CD4-positive, alpha-beta memory T cell (primary cell): ENCODE results near the gene HSD17B2. TPM values are rescaled to one million over a fixed set of nuclear protein-coding genes. Genes with fewer than 3 reads are reported as not detected.

Experiments
- CTCF ChIA-PET: fragments of 350-600 bp; sonication (Branson Sonifier 250); formaldehyde crosslinking; loops from one replicate; lab custom pipeline; 2021; ENCODE audit warnings: inconsistent platforms; ENCODE audit not compliant: partially characterized antibody; lab: Charles Lee
- POLR2A ChIA-PET: fragments of 350-600 bp; sonication (Branson Sonifier 250); formaldehyde crosslinking; loops from one replicate; lab custom pipeline; 2021; ENCODE audit not compliant: partially characterized antibody; lab: Charles Lee
- DNase-seq, 5 donors: peaks; one replicate each; pipeline versions ENCODE4 v3.0.0 to v3.0.0-alpha.2; 2020 to 2022; ENCODE audit warnings: mixed read lengths in 1 of 5
- H3K27ac ChIP-seq: one replicate; pipeline ENCODE4 v1.7.0; 2013; ENCODE audit warnings: low read depth, low read length
- H3K27me3 ChIP-seq: 2 replicates; pipeline ENCODE4 v1.7.0; 2013; ENCODE audit warnings: mild to moderate bottlenecking, low read length, moderate library complexity; ENCODE audit not compliant: insufficient read depth
- H3K36me3 ChIP-seq: 2 replicates; pipeline ENCODE4 v1.7.0; 2013; ENCODE audit warnings: mild to moderate bottlenecking, low read length, moderate library complexity; ENCODE audit not compliant: insufficient read depth
- H3K4me1 ChIP-seq: 2 replicates; pipeline ENCODE4 v1.7.0; 2013; ENCODE audit warnings: mild to moderate bottlenecking, low read length, moderate library complexity; ENCODE audit not compliant: insufficient read depth
- H3K4me3 ChIP-seq, 2 donors: one replicate each; pipeline ENCODE4 v1.7.0; 2013; ENCODE audit warnings: low read length in 2 of 2, mild to moderate bottlenecking in 1 of 2
- H3K9me3 ChIP-seq, 2 donors: one replicate each; pipeline ENCODE4 v1.7.0; 2013; ENCODE audit warnings: low read length in 2 of 2, control low read depth in 1 of 2; ENCODE audit not compliant: control insufficient read depth in 1 of 2
- H3K27ac Mint-ChIP-seq, 7 donors: one replicate each; pipeline ENCODE4 v1.8.0; 2020 to 2021; ENCODE audit warnings: mixed read lengths in 7 of 7, mild to moderate bottlenecking in 6 of 7, inconsistent platforms in 3 of 7, moderate library complexity in 3 of 7
- H3K27me3 Mint-ChIP-seq, 2 donors: one replicate each; pipeline ENCODE4 v1.8.0; 2020 to 2021; ENCODE audit warnings: mixed read lengths in 2 of 2
- H3K36me3 Mint-ChIP-seq, 2 donors: one replicate each; pipeline ENCODE4 v1.8.0; 2020 to 2021; ENCODE audit warnings: mixed read lengths in 2 of 2, inconsistent platforms in 1 of 2, mild to moderate bottlenecking in 1 of 2
- H3K4me1 Mint-ChIP-seq, 4 donors: one replicate each; pipeline ENCODE4 v1.8.0; 2020 to 2021; ENCODE audit warnings: mixed read lengths in 4 of 4, mild to moderate bottlenecking in 1 of 4
- H3K4me3 Mint-ChIP-seq, 8 donors: one replicate each; pipeline ENCODE4 v1.8.0; 2020 to 2021; ENCODE audit warnings: mixed read lengths in 8 of 8, mild to moderate bottlenecking in 7 of 8, moderate library complexity in 6 of 8, inconsistent platforms in 3 of 8
- H3K9me3 Mint-ChIP-seq, 8 donors: one replicate each; pipeline ENCODE4 v1.8.0; 2020 to 2021; ENCODE audit warnings: mixed read lengths in 8 of 8, mild to moderate bottlenecking in 5 of 8, inconsistent platforms in 3 of 8, moderate library complexity in 1 of 8
- intact Hi-C: fragments of 100-400 bp; cut with micrococcal nuclease; formaldehyde crosslinking; loops from one replicate; pipeline ENCODE4 v1.15.1; 2023
- polyA plus RNA-seq, 2 donors: library from polyadenylated mRNA; unstranded; fragments of 300-500 nt; fragmentation: Illumina TruSeq; gene quantifications; one replicate each; pipeline ENCODE4 v1.2.3, GENCODE V29; 2021
- total RNA-seq, 2 experiments: library from RNA; stranded (reverse); gene quantifications; one replicate each; pipeline ENCODE4 v1.2.3, GENCODE V29; 2021

The HSD17B2 gene
- total and polyA plus RNA-seq, 4 experiments from 2014 or later, result not detected

GRCh38 chr16:82067042-82067803 lies 32.2 kb downstream of the HSD17B2 start:
- H3K9me3 ChIP-seq, result no peaks in the 10 kb centered on the region
- H3K4me1 ChIP-seq, result no peaks in the 10 kb centered on the region
- H3K4me3 ChIP-seq, result no peak overlapping the region
- no peaks in the 10 kb centered on the region for H3K36me3 Mint-ChIP-seq
- intact Hi-C loops, result no loop called here
- no peak overlapping the region for H3K27ac Mint-ChIP-seq
- H3K27me3 Mint-ChIP-seq, result peaks cover 15 to 26% of the 10 kb centered on the region in 2 donors
- POLR2A ChIA-PET, result no interaction called here
- H3K27me3 ChIP-seq, result no peaks in the 10 kb centered on the region
- H3K36me3 ChIP-seq, result no peaks in the 10 kb centered on the region
- CTCF ChIA-PET, result no interaction called here
- no peak overlapping the region for H3K27ac ChIP-seq
- peaks cover 0 to 8% (median 0%) of the 10 kb centered on the region in 8 donors for H3K9me3 Mint-ChIP-seq
- no peaks in the 10 kb centered on the region for H3K4me1 Mint-ChIP-seq
- H3K4me3 Mint-ChIP-seq, result no peak overlapping the region
- DNase-seq, result no peak

GRCh38 chr16:82067804-82068325 lies 32.8 kb downstream of the HSD17B2 start:
- Histone ChIP-seq H3K27ac (no peak overlapping the region), H3K4me3 (no peak overlapping the region), H3K27me3 (no peaks in the 10 kb centered on the region), H3K36me3 (no peaks in the 10 kb centered on the region), H3K9me3 (no peaks in the 10 kb centered on the region), H3K4me1 (no peaks in the 10 kb centered on the region)
- no peak overlapping the region for H3K4me3 Mint-ChIP-seq
- intact Hi-C loops, result no loop called here
- no peak for DNase-seq
- no peaks in the 10 kb centered on the region for H3K36me3 Mint-ChIP-seq
- no peak overlapping the region for H3K27ac Mint-ChIP-seq
- ChIA-PET CTCF (no interaction called here), POLR2A (no interaction called here)
- H3K27me3 Mint-ChIP-seq, result peaks cover 14 to 30% of the 10 kb centered on the region in 2 donors
- H3K4me1 Mint-ChIP-seq, result no peaks in the 10 kb centered on the region
- H3K9me3 Mint-ChIP-seq, result peaks cover 0 to 8% (median 0%) of the 10 kb centered on the region in 8 donors

GRCh38 chr16:82070656-82071369 lies 35.8 kb downstream of the HSD17B2 start:
- no peak overlapping the region for H3K27ac ChIP-seq
- Mint-ChIP-seq H3K9me3 (peaks cover 0 to 11% (median 1%) of the 10 kb centered on the region in 8 donors), H3K36me3 (no peaks in the 10 kb centered on the region), H3K27me3 (peaks cover 21 to 38% of the 10 kb centered on the region in 2 donors), H3K4me1 (no peaks in the 10 kb centered on the region), H3K4me3 (no peak overlapping the region), H3K27ac (no peak overlapping the region)
- intact Hi-C loops, result no loop called here
- no peaks in the 10 kb centered on the region for H3K9me3 ChIP-seq
- no peaks in the 10 kb centered on the region for H3K4me1 ChIP-seq
- H3K27me3 ChIP-seq, result no peaks in the 10 kb centered on the region
- DNase-seq, result no peak
- CTCF ChIA-PET, result no interaction called here
- no peak overlapping the region for H3K4me3 ChIP-seq
- no peaks in the 10 kb centered on the region for H3K36me3 ChIP-seq
- POLR2A ChIA-PET, result no interaction called here

GRCh38 chr16:82071421-82071820 lies 36.4 kb downstream of the HSD17B2 start:
- CTCF ChIA-PET, result no interaction called here
- Histone ChIP-seq H3K36me3 (no peaks in the 10 kb centered on the region), H3K9me3 (no peaks in the 10 kb centered on the region), H3K4me3 (no peak overlapping the region), H3K4me1 (no peaks in the 10 kb centered on the region), H3K27me3 (no peaks in the 10 kb centered on the region), H3K27ac (no peak overlapping the region)
- no peak overlapping the region for H3K27ac Mint-ChIP-seq
- H3K4me3 Mint-ChIP-seq, result no peak overlapping the region
- H3K27me3 Mint-ChIP-seq, result peaks cover 21 to 41% of the 10 kb centered on the region in 2 donors
- H3K9me3 Mint-ChIP-seq, result peaks cover 0 to 11% (median 1%) of the 10 kb centered on the region in 8 donors
- DNase-seq, result no peak
- POLR2A ChIA-PET, result no interaction called here
- H3K4me1 Mint-ChIP-seq, result no peaks in the 10 kb centered on the region
- intact Hi-C loops, result no loop called here
- H3K36me3 Mint-ChIP-seq, result no peaks in the 10 kb centered on the region

GRCh38 chr16:82072313-82072712 lies 37.3 kb downstream of the HSD17B2 start:
- H3K27me3 Mint-ChIP-seq, result peaks cover 26 to 41% of the 10 kb centered on the region in 2 donors
- ChIA-PET CTCF (interaction anchor here (1.4 kb wide), 1 partner anchor 11 kb away, joined by 4 read pairs; no protein-coding TSS in a partner anchor), POLR2A (no interaction called here)
- no peak for DNase-seq
- H3K36me3 Mint-ChIP-seq, result no peaks in the 10 kb centered on the region
- no peak overlapping the region for H3K27ac ChIP-seq
- peaks cover 0 to 15% (median 4%) of the 10 kb centered on the region in 8 donors for H3K9me3 Mint-ChIP-seq
- no peaks in the 10 kb centered on the region for H3K9me3 ChIP-seq
- H3K4me1 Mint-ChIP-seq, result no peaks in the 10 kb centered on the region
- H3K4me3 Mint-ChIP-seq, result no peak overlapping the region
- intact Hi-C loops, result no loop called here
- H3K36me3 ChIP-seq, result no peaks in the 10 kb centered on the region
- no peak overlapping the region for H3K27ac Mint-ChIP-seq
- H3K27me3 ChIP-seq, result no peaks in the 10 kb centered on the region
- H3K4me1 ChIP-seq, result no peaks in the 10 kb centered on the region
- no peak overlapping the region for H3K4me3 ChIP-seq

GRCh38 chr16:82074019-82074558 lies 39.0 kb downstream of the HSD17B2 start:
- no peaks in the 10 kb centered on the region for H3K4me1 ChIP-seq
- Mint-ChIP-seq H3K27me3 (peaks cover 23 to 39% of the 10 kb centered on the region in 2 donors), H3K27ac (no peak overlapping the region), H3K36me3 (no peaks in the 10 kb centered on the region), H3K9me3 (peaks cover 3 to 22% (median 6%) of the 10 kb centered on the region in 8 donors), H3K4me3 (no peak overlapping the region), H3K4me1 (no peaks in the 10 kb centered on the region)
- ChIA-PET CTCF (no interaction called here), POLR2A (no interaction called here)
- no peaks in the 10 kb centered on the region for H3K27me3 ChIP-seq
- no peak overlapping the region for H3K4me3 ChIP-seq
- H3K27ac ChIP-seq, result no peak overlapping the region
- intact Hi-C loops, result no loop called here
- H3K36me3 ChIP-seq, result no peaks in the 10 kb centered on the region
- no peaks in the 10 kb centered on the region for H3K9me3 ChIP-seq
- DNase-seq, result no peak

GRCh38 chr16:82078125-82078524 lies 43.1 kb downstream of the HSD17B2 start:
- H3K4me3 ChIP-seq, result no peak overlapping the region
- H3K4me3 Mint-ChIP-seq, result no peak overlapping the region
- no peak overlapping the region for H3K27ac ChIP-seq
- ChIA-PET CTCF (no interaction called here), POLR2A (no interaction called here)
- H3K4me1 Mint-ChIP-seq, result no peaks in the 10 kb centered on the region
- no peak for DNase-seq
- H3K4me1 ChIP-seq, result no peaks in the 10 kb centered on the region
- peaks cover 3 to 15% (median 7%) of the 10 kb centered on the region in 8 donors for H3K9me3 Mint-ChIP-seq
- H3K27me3 ChIP-seq, result no peaks in the 10 kb centered on the region
- no peaks in the 10 kb centered on the region for H3K36me3 Mint-ChIP-seq
- no peak overlapping the region for H3K27ac Mint-ChIP-seq
- intact Hi-C loops, result no loop called here
- peaks cover 11 to 14% of the 10 kb centered on the region in 2 donors for H3K27me3 Mint-ChIP-seq
- no peaks in the 10 kb centered on the region for H3K36me3 ChIP-seq
- no peaks in the 10 kb centered on the region for H3K9me3 ChIP-seq
